GM18861 (cell line): ENCODE results near the gene GOLGA6D.
"Not testable (repeated sequence)": the region's sequence is repeated elsewhere in the genome, so short reads cannot be mapped to it uniquely, and the experiment has no call there.

Source experiments
- ATAC-seq: cut with Tn5 transposase; IDR thresholded peaks from one replicate; pipeline ENCODE4 v1.9.1; 2021; ENCODE audit not compliant: unreplicated experiment

GOLGA6D gene

DNA sequence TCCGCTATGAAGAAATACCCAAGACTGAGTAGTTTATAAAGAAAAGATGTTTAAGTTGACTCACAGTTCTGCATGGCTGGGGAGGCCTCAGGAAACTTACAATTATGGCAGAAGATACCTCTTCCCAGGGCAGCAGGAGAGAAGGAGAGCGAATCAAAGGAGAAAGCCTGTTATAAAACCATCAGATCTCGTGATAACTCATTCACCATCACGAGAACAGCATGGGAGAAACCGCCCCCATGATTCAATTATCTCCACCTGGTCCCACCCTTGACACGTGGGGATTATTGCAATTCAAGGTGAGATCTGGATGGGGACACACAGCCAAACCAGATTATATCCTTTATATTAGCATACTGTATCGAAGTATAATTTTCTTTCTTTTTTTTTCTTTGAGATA lies 49.5 kb downstream of the GOLGA6D start:
- ATAC-seq = not testable (repeated sequence)

DNA sequence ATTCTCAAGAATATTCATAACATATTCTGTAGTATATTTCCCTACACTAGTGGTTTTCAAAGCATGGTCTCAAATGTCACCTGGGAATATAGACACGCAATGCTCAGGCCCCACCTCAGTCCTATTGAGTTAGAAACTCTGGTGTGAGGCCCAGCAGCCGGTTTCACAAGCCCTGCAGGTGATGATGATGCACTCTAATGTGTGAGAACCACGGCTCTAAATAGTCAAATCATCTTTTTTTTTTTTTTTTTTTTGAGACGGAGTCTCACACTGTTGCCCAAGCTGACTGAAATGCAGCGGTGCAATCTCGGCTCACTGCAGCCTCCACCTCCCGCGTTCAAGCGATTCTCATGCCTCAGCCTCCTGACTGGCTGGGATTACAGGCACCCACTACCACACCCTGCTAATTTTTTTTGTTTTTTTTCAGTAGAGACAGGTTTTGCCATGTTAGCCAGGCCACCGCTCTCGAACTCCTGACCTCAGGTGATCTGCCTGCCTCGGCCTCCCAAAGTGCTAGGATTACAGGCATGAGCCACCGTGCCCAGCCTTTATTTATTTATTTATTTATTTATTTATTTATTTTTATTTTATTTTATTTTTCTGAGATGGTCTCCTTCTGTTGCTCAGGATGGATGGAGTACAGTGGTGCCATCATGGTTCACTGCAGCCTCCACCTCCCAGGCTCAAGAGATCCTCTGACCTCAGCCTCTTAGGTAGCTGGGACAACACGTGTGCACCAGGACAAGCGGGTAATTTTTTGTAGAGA lies 51.2 kb downstream of the GOLGA6D start:
- ATAC-seq = not testable (repeated sequence)

DNA sequence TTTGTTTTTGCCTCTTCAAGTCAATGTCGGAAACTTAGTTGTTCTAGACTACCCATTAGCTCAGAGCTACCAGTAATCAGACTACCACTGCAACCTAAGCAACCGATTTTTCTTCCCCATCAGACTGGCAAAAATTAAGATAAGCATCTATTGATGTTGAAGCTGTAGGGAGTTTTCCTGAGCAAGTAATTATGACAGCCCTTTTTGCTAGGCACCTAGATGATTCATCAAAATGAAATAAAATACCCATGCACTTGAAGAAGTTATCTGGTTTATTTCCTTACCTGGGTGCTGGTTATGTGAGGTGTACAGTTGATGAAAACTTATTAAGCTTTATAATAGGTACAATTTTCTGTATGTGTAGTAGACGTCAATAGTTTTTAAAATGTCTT lies 52.7 kb downstream of the GOLGA6D start:
- no peak for ATAC-seq

DNA sequence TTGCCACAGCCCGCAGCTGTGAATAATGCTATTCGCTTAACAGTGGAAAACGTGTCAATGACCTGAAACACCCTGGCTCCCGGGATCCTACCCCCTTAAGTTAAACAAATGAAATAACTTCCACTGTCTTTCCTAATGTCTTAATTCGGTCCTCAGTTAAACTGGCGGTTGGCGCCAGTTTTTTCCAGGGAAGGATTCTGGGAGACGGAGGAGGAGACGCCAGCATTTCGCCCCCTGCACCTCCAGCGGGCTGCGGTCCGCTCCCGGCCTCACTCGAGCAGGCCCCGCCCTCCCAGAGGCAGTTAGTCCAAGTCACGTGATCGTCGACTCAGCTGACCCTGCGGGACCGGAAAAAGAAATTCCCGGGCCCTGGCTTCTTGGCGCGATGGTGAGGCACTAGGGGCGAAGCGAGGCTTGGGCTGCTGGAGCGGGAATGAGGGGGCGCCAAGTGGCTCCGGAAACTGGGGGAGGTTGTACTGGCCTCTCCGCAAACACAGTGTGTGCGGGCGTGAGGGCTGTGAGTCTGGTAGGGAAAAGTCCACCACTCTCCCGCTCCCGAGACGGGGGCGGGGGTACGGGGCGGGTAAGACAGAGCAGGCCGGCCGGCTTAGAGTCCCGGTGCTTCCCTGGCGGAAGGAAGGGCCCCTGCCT lies 53.2 kb downstream of the GOLGA6D start, which contains the start of gene COMMD4:
COMMD4 (plus strand) TSS at position 359 of the 651 bp plus-strand sequence; CDS start at position 386, 27 bp downstream.
- ATAC-seq = no peak

DNA sequence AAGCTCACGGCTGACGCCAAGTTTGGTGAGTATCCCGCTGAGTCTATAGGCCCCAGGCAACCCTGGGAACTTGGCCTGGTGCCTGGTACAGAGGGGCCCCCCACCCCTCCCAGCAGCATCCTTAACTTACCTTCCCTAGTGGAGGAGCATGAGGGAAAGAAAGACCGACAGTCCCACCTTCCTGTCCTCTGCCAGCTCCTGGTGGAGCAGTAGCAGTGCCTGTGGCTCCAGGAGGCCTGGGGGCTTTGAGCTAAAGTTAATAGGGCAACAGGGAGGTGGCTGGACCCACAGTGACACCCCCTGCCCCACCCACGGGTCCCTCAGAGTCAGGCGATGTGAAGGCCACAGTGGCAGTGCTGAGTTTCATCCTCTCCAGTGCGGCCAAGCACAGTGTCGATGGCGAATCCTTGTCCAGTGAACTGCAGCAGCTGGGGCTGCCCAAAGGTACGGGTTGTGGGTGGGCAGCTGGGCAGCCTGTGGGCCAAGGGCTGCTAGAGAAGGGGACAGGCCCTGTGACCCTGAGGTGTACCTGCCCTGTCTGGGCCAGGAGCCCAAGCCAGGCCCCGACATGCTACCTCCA lies 56.1 kb downstream of the GOLGA6D start:
- ATAC-seq = no peak

DNA sequence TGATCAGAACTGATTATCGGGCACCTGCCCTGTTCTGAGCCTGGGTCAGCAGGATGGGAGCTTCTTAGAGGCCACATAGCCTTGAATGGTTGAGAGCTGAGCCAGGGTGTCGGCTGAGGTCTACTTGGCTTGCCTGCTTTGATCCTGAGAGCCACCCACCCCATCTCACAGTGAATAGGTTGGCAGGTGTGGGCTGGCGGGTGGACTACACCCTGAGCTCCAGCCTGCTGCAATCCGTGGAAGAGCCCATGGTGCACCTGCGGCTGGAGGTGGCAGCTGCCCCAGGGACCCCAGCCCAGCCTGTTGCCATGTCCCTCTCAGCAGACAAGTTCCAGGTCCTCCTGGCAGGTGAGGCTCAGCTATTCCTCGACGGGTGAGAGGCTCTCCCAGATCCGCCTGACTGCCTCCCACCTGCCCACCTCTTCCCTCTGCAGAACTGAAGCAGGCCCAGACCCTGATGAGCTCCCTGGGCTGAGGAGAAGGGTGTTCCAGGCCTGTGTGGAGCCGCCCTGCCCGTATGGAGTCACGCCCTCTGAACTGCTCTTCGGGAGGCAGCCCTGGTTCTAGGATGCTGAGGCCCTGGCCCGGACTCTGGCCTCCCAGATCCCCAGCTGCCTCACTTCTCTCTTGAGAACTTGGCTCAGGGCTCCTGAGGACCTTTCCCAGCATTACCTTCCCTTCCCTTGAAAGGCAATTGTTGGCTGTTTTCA lies 57.1 kb downstream of the GOLGA6D start:
- ATAC-seq = no peak

DNA sequence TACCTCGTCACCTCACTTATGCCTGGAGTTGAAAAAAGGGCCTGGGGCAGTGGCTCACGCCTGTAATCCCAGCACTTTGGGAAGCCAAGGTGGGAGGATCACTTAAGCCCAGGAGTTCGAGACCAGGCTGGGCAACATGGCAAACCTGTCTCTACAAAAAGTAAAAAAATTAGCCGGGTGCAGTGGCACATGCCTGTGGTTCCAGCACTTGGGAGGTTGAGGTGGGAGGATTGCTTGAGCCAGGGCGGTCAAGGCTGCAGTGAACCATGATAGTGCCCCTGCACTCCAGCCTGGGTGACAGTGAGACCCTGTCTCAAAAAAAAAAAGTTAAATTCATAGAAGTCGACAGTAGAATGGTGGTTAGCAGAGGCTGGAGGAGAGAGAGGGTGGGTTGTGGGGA lies 59.6 kb downstream of the GOLGA6D start:
- ATAC-seq = no peak

DNA sequence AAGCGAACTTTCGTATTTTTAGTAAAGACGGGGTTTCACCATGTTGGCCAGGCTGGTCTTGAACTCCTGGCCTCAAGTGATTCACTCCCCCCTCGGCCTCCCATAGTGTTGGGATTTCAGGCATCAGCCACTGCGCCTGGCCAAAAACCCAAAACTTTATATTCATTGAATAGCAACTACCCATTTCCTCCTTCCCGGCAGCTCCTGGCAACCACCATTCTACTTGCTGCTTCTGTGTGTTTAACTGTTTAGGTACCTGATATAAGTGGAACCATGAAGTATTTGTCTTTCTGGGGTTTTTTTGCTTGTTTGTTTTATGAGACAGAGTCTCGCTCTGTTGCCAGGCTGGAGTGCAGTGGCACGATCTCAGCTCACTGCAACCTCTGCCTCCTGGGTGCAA lies 61.3 kb downstream of the GOLGA6D start:
- ATAC-seq = not testable (repeated sequence)
